Measurements from ENCODE around the gene CCM2. TPM values are rescaled to one million over a fixed set of nuclear protein-coding genes. Genes with fewer than 3 reads are reported as not detected.

Gene CCM2
- total and polyA plus RNA-seq, 7 donors, result 28.1 to 54.2 (median 34.1) TPM

- 37 to 46% methylated on average over 5 of the region's 5 CpGs for whole genome bisulfite sequencing, 2 donors
- no peak overlapping the region for H3K4me3 ChIP-seq
- H3K9me3 ChIP-seq, result no peaks in the 10 kb centered on the region
- H3K27ac ChIP-seq, result no peak overlapping the region
- no peak for TF ChIP-seq POLR2A (IDR thresholded peaks at IDR 0.05)
- no peak for TF ChIP-seq EP300 (IDR thresholded peaks at IDR 0.05)
- no peak for TF ChIP-seq CTCF (IDR thresholded peaks at IDR 0.05)
- no peak for TF ChIP-seq POLR2AphosphoS5 (IDR thresholded peaks at IDR 0.05)
- no peaks in the 10 kb centered on the region for H3K27me3 ChIP-seq
- intact Hi-C loops (cut with DNase I), result loop anchor here (5.0 kb wide), 1 partner anchor 108 kb away; the partner anchor contains the start of gene PURB
- H3K36me3 ChIP-seq, result no peaks in the 10 kb centered on the region
- DNase-seq, result no peak
- no peaks in the 10 kb centered on the region for H3K4me1 ChIP-seq
Measured at GRCh38 chr7:44994877-44995554, 5.0 kb upstream of the CCM2 start.

GRCh38 chr7:44995555-44996493, 4.2 kb upstream of the CCM2 start:
- Histone ChIP-seq H3K27me3 (no peaks in the 10 kb centered on the region), H3K4me1 (peaks cover 0 to 5% (median under 1%) of the 10 kb centered on the region in 4 donors), H3K27ac (no peak overlapping the region), H3K36me3 (no peaks in the 10 kb centered on the region), H3K9me3 (no peaks in the 10 kb centered on the region), H3K4me3 (no peak overlapping the region)
- peak; percentile 24 for DNase-seq
- 80 to 91% methylated on average over 8 of the region's 8 CpGs for WGBS, 2 donors
- TF ChIP-seq POLR2A (IDR thresholded peaks at IDR 0.05) (no peak), CTCF (IDR thresholded peaks at IDR 0.05) (no peak), EP300 (IDR thresholded peaks at IDR 0.05) (no peak), POLR2AphosphoS5 (IDR thresholded peaks at IDR 0.05) (no peak)
- intact Hi-C loops (cut with DNase I), result loop anchor here (5.0 kb wide), 1 partner anchor 109 kb away; the partner anchor contains the start of gene PURB

GRCh38 chr7:44998153-44998871, 1.7 kb upstream of the CCM2 start:
- 88 to 90% methylated on average over 4 of the region's 4 CpGs for WGBS, 2 donors
- peaks cover 0 to 25% (median 13%) of the 10 kb centered on the region in 4 donors for H3K4me1 ChIP-seq
- H3K27ac ChIP-seq, result peak overlapping the region; percentile 86 to 94 (median 92)
- DNase-seq, result peak; percentile 24
- no peaks in the 10 kb centered on the region for H3K9me3 ChIP-seq
- H3K36me3 ChIP-seq, result no peaks in the 10 kb centered on the region
- peak overlapping the region in 2 of 4 donors; percentile 85 to 91 for H3K4me3 ChIP-seq
- intact Hi-C loops (cut with DNase I), result loop anchor here (5.0 kb wide), 1 partner anchor 111 kb away; the partner anchor contains the start of gene PURB
- no peaks in the 10 kb centered on the region for H3K27me3 ChIP-seq
- TF ChIP-seq EP300 (IDR thresholded peaks at IDR 0.05) (no peak), POLR2AphosphoS5 (IDR thresholded peaks at IDR 0.05) (no peak), POLR2A (IDR thresholded peaks at IDR 0.05) (no peak), CTCF (IDR thresholded peaks at IDR 0.05) (no peak)

GRCh38 chr7:44999245-45000092, 532 bp upstream of the CCM2 start:
- Histone ChIP-seq H3K4me3 (peak overlapping the region; percentile 36 to 91 (median 86)), H3K9me3 (no peaks in the 10 kb centered on the region), H3K27me3 (no peaks in the 10 kb centered on the region), H3K4me1 (peaks cover 0 to 25% (median 13%) of the 10 kb centered on the region in 4 donors), H3K36me3 (no peaks in the 10 kb centered on the region), H3K27ac (peak overlapping the region; percentile 86 to 94 (median 92))
- intact Hi-C loops (cut with DNase I), result loop anchor here (1.0 to 5.0 kb wide), 3 partner anchors 13 to 112 kb away; partner anchors contain the start of genes NACAD and PURB
- WGBS, 2 donors, result 0% methylated on average over 66 of the region's 66 CpGs
- DNase-seq, result peak; percentile 100
- peak; percentile 52 to 82 (median 73) for TF ChIP-seq POLR2AphosphoS5 (IDR thresholded peaks at IDR 0.05)
- TF ChIP-seq CTCF (IDR thresholded peaks at IDR 0.05), result no peak
